DMS53 treated with DMSO at 0.1 percent for 48 hours (cell line): Measurements from ENCODE around the gene NIP7.
"Not testable (repeated sequence)": the region's sequence is repeated elsewhere in the genome, so short reads cannot be mapped to it uniquely, and the experiment has no call there.

Experiments used
- DNase-seq: peaks from one replicate; lab custom pipeline; 2025; ENCODE audit not compliant: unreplicated experiment; lab: John Stamatoyannopoulos, UW

NIP7 gene

GRCh38 chr16:69340095-69340644, 598 bp downstream of the NIP7 start:
- no peak for DNase-seq

DNA sequence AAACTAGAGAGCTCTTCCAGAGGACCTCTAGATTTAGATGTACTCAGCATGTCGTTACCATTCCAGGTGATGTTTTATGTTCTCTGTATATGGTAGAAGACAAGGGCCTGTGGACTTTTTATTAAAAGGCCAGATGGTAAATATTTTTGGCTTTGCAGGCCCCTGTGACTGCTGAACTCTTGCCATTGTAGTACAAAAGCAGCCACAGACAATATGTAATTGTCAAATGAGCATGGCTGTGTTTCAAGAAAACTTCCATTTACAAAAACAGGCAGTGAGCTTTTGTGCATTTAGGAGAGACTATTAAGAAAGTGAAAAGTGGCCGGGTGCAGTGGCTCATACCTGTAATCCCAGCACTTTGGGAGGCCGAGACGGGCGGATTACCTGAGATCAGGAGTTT, 4.6 kb downstream of the NIP7 start:
- DNase-seq = no peak

GRCh38 chr16:69345923-69346322, 6.4 kb downstream of the NIP7 start:
- no peak for DNase-seq

GRCh38 chr16:69346683-69347082, 7.1 kb downstream of the NIP7 start:
- DNase-seq = no peak

GRCh38 chr16:69348222-69348621, 8.7 kb downstream of the NIP7 start:
- DNase-seq = no peak

- DNase-seq = no peak
These were observed 10.0 kb downstream of the NIP7 start for GRCh38 chr16:69349536-69349935.

DNA sequence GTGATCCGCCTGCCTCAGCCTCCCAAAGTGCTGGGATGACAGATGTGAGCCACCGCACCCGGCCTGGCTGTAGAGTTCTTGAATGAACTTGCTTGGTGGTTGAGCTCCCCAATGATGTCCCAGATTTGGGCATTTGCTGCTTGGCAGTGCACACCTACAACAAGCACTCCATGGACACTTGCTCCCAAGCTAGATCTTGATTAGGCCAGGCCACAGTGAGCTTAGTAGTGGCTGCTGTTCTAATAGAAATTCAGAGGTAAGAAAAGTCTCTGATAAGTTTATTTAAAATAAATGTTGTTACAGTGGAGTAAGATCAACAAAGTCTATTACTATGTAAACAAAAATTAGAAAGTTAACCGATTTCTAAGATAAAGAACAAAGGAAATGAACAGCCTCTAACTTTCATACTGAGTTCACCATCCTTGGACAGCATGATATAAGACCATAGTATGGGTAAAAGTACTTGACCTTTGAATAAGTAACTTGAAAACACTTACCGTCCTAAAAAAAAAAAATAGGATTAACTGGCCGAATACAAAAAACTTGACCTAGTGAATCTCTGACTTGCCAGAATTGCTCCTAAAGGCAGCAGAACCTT, 11.1 kb downstream of the NIP7 start:
- DNase-seq = no peak

DNA sequence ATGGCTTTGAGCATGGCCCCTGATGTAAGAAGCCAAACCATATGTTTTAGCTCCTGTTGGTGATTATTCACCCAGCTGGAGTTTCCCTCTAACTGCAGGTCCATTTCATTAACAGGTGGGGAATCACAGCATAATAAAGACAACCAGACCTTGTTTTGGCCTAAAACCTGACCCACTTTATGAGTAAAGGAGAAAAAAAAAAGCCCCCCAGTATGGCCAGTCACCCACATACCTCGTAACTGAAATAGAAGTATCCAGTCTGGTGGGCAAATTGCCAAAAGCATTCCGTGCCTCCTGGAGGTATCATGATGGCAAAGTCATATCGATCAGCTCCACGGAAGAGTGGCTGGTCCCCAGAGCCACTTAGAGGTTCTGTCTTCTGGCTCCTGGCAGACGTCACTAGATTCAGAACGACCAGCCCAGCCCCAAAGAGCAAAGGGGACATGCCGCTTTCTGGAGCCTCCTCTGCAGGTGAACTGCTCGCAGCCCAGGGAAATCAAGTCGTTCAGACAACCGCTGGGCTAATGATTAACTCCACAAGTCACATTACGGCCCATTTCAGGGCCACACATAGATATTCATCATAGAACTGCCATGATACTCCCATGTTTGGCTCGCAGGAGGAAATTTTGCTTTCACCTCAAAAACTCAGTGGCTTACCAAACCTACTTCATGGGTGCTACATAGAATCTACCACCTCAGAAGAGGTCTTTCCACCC, 11.9 kb downstream of the NIP7 start, which contains the start of gene TMED6:
TMED6 (minus strand) TSS at position 478 of the 719 bp plus-strand sequence; CDS start at position 445, 33 bp downstream.
- peak; percentile 77 for DNase-seq

- DNase-seq = not testable (repeated sequence)
These were observed 20.5 kb downstream of the NIP7 start for GRCh38 chr16:69360070-69360469.

- no peak for DNase-seq
These were observed 23.7 kb downstream of the NIP7 start for GRCh38 chr16:69363281-69363717.

- no peak for DNase-seq
These were observed 24.5 kb downstream of the NIP7 start for GRCh38 chr16:69364088-69364487.

- no peak for DNase-seq
These were observed 26.3 kb downstream of the NIP7 start for GRCh38 chr16:69365901-69366300.

DNA sequence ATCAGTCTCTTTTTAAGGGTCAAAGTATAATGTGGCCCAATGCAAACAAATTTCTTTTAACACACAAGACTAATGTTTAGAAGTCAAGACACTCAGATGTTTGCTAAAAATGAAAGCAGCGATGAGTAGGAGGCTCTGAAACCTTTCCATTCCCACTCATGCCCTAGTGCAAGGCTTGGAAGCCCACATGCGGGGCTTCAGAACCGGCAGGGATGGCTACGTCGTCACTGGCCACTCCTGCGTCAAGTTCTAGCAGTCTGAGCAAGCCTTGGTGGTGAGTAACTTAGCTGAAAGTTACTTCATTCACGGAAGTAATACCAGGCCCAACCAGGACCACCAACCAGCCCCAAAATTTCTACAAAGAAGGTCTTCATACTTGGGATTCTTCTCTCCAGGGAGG, 26.9 kb downstream of the NIP7 start:
- DNase-seq = no peak

- DNase-seq = no peak
These were observed 28.4 kb downstream of the NIP7 start for GRCh38 chr16:69367980-69368379.

DNA sequence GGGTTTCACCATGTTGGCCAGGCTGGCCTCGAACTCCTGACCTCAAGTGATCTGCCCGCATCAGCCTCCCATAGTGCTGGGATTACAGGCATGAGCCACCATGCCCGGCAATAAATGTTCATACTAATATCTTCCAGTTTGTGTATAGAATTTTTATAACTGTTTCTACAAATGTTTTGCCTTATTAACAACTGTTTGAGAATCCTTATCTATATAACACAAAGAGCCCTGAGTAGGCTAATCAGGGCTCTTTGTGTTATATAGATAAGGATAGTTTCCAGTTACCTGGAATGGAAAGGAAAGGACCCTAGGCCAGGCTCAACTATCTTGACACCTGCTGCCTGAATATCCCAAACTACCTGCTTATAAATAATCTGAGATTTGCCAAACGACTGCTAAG, 29.3 kb downstream of the NIP7 start:
- DNase-seq = no peak

DNA sequence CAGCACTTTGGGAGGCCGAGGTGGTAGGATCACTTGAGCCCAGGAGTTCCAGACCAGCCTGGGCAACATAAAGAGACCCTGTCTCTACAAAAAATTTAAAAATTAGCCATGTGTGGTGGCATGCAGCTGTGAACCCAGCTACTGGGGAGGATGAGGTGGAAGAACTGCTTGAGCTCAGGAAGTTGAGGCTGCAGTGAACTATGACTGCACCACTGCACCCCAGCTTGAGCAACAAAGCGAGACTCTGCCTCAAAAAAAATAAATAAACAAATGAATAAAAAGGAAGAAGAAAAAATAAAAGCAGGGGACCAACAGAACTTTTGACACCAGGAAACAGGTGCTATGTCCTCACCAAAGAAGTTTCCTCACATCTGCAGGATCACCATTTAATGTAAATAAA, 32.0 kb downstream of the NIP7 start:
- DNase-seq = no peak

GRCh38 chr16:69373019-69373418, 33.4 kb downstream of the NIP7 start:
- no peak for DNase-seq

DNA sequence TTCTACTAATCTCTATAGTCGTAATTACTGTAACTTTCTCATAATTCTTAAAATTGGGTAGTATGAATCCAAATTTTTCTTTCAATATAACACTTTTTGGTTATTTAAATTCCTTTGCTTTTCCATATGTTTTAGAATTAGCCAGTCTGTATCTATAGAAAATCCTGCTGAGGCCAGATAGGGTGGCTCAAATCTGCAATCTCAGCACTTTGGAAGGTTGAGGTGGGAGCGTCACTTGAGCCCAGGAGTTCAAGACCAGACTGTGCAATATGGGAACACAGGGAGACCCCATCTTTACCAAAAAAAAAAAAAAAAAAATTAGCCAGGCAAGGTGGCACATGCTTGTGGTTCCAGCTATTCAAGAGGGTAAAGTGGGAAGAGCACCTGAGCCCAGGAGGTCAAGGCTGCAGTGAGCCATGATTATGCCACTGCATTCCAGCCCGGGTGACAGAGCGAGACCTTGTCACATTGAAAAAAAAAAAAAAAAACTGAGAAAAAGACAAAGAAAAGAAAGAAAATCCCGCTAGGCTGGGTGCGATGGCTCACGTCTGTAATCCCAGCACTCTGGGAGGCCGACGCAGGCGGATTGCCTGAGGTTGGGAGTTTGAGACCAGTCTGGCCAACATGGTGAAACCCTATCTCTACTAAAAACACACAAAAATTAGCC, 37.0 kb downstream of the NIP7 start:
- no peak for DNase-seq

DNA sequence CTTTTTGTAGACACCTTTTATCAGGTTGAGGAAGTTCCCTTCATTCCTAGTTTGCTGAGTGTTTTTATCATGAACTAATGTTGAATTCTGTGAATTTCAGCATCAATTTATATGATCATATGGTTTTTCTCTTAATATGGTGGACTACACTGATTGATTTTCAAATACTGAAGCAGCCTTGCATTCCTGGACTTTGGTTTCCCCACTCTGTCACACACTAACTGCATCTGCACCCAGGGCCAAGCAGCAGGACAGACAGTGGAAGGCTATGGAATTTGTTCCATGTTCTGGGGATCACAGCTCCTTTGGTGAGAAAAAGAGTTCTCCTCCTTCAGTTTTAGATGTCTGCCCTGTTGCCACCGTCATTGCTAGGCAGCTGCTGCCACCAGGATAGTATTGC, 38.5 kb downstream of the NIP7 start:
- DNase-seq = no peak

DNA sequence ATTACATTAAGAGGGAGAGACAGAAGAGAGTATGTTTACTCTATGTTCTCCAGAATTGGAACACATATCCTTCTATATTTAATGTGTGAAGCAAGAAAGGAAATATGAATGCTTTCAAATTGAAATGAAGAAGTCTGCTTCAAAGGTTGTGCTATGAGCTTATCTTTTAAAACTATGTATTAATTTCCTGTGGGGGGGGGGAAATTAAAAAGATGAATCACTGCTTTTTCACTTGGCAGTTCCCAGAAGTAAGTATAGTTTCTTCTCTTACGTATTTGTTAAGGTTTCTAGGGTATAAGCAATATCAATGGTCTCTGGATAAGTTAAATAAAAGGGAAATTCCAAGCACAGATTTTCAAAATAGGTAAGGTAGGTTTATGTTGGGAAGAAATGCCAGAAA, 39.2 kb downstream of the NIP7 start:
- DNase-seq = no peak

GRCh38 chr16:69381231-69381630, 41.7 kb downstream of the NIP7 start:
- DNase-seq = no peak

DNA sequence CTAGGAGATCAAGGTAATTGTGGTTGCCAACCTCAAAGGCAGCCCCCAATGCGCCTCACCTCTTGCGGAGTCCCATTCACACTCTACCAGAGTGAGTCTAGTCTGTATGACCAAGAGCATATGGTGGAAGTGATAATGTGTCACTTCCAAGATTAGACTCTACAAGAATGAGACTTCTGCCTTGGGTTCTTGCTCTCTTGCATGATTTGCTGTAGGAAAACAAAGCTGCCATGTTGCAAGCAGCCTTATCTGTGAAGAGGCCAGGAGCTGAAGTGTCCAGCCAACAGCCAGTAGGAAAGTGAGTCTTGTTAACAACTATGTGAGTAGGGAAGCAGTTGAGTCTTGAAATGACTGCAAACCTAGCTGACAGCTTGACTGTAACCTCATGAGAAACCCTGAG, 42.8 kb downstream of the NIP7 start:
- DNase-seq = no peak
